SIG-M5 treated with dmso at 0.1 percent for 504 hours (cell line): ENCODE data around the gene HOPX.
"Not testable (repeated sequence)": the region's sequence is repeated elsewhere in the genome, so short reads cannot be mapped to it uniquely, and the experiment has no call there.

ENCODE experiments used
- DNase-seq: peaks from one replicate; lab custom pipeline; 2025; ENCODE audit not compliant: unreplicated experiment; lab: John Stamatoyannopoulos, UW

HOPX gene

DNA sequence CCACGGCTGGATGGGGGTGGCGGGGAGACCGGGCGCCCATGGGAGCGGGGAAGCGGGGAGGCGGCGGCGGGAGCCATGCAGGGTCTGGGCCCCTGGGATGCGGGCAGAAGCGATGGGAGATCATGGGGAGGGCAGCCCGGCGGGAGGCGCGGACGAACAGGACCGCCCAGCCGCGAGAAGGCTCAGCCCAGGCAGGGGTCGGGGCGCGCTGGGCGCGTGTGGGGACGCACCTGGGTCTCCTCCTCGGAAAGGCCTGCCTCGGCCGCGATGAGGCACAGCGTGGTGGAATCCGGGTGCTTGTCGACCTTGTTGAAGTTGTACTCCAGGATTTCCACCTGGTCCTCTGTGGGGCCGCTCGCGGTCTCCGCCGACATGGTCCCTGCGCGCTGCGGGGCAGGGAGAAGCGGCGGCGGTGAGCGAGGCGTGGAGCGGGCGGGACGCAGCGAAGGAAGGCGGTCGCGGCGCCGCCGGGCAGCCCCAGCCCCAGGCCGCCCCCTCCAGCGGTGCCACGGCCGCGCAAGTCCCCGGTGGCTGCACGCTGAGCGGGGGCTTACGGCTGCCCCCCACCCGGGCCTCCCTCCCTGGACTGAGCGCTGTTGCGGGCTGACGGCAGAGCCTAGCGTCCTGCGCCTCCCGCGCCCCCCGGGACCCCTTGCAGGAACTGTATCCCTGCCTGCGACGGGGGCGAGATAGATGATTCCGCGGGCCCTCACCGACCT lies 25.3 kb downstream of the HOPX start:
- no peak for DNase-seq

DNA sequence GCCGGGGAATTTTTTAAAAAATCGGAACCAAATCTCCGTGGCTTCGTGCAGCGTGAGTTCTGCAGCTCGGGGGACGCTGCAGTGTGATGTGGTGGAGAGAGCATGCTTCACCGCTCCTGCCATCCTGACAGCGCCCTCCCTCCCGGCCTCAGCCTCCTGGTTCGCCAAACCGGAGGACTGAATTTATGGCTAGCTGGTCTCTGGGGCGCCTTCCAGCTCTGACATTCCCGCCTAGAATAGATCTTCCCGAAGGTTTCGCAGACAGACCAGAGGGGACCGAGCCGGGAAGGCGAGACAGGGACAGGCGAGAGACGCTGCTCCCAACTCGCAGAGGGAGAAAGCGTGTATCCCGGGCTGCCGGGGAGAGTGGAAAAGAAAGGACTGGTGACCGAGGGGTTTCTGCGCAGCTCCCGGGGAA lies 25.9 kb downstream of the HOPX start:
- no peak for DNase-seq

DNA sequence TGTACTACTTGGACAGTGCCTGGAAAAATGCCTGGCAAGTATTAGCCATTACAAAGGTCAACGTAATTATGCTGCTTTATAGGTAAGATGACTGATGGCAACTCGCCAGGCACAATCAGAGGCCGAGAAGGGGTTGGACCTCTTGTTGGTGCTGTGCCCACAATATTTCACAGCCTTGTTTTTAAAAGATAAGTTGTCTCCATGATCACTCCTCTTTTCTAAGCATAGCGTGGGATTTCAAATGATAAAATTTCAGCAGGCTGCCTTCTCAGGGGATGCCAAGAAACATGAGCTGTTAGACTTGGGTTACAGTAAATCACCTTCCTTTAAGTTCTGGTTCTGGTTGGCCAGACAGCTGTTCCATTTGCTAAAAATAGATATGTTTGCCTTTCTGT lies 26.9 kb downstream of the HOPX start:
- no peak for DNase-seq

DNA sequence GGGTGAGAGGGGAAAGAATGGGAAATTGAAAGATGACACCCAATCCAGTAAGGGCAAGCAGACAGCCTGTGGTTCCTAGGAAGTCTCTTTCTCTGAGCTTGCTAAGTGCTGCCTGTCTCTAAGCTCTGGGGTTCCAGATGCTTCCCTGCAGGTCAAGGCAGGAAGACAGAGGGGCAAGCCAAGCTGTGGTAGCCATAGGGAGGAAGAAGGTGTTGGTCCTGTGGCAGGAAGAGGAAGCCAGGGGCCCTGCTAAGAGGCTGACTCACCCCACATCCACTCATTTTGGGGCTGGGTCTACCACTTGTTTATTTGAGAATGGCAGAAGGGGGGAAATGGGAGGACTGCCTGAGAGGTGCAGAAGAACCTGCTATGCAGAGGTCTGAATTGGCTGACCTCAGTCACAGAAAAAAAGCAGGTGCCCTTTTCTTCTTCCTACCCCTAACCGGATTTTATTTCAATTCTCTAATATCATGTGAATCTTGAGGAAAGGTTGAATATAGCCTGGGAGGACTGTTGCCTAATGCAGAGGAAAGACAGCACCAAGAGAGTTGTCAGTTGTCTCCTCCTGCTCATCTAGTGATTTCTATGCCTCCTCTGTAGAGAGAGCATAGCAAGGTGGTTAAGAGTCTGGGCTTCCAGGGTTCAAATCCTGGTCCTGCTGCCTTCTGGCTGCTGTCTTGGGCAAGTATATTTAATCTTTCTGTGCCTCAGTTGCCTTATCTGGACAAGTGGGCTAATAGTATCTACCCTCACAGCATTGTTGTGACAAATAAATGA lies 27.4 kb downstream of the HOPX start:
- DNase-seq = no peak

DNA sequence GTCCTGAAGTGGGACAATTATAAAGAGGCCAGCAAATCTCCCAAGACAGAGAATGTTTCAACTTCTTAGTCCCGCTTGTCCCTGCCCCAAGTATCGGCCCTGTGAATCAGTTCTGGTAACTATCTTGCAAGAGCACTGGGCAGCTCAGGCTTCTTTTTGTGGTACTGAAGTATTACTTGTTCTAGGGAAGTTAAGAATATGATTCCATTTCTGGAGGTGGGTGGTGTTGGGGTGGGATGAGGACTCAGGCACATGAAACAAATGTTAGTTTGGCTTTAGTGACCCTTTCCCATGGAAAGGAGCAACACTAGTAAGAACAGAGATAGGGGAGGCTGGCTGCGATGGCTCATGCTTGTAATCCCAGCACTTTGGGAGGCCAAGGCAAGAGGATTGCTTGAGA lies 28.9 kb downstream of the HOPX start:
- no peak for DNase-seq

DNA sequence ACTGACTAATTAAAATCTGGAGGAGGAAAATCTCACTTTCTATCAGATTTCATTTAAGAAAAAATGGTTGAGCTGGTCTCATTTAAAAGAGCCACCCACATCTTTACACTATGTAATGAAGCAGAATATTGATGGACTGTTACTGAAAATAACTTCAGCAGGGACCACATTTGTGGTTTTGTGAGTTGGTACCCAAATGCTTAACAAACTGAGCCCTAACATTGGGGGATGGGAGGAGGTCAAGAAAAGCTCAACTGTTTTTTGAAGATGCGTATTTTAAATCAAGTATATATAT lies 30.1 kb downstream of the HOPX start:
- DNase-seq = no peak

DNA sequence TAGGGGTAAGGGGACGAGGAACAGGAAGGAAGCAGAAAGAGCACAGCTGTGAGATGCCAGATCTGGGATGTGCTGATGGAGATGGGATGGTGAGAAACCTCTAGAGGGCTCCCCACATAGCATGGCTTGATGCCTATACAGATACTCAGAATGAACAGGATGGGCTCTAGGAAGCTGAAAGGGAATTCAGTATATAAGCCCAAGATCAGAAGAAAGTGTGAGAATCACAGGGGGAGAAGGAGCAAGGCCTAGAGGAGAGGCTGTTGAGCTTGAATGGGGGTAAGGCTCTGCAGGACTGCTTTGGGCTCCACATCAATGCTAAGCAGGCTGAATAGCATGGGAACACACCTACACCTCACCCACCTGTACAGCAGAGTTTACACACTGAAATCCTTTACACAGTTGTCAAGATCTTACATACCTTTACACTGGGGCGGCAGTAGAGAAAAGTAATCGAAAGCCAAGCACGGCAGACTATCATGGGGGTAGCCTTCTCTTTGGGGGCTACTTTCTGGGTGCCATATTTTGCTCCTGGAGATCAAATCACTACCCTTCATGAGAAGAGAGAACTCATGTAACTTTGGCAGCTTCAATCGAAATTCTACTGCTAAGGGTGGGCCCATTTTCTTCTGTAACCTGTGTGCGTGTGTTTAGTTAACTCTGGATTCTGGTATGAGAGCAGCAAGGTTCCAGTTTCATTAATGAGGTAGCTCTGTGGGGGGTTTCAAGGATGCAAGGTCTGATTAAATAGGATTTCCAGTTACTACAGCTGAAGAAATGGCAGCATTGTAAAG lies 30.6 kb downstream of the HOPX start:
- no peak for DNase-seq

DNA sequence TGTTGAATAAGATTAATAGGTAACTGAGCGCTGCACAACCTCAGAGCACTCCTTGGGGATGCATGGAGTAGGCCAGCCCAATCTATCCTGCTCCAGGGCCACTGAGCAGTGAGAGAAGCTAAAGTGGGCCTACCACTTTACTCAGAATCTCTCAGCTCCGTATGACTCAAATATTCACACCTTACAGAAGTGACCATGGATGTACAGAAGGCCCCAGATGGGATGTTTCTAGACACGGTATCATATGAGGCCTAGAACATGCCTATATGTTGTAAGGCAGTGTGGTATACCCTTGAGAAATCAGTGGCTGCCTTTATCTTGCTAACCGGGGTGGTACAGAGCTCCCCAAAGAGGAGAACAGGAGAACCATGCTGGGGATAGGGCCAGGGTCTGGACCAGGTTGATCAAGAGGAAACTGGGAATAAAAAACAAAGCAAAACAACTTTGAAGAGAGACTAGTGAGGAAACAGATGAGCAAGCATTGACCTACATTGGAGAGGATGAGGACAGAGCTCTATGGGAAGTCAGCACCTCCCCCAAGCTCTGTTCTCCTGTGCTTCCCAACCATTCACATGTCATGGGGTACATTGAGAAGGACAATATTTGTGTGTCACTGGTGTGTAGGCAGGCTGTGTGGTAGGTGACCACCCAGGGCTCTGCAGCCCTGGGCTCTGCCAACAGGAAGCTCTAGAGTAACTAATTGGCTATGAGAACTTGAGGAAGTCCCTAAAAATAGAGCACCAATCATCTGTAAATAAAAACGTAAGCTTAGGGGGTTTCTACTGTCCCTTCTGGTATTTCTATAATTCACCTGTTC lies 31.4 kb downstream of the HOPX start:
- no peak for DNase-seq

DNA sequence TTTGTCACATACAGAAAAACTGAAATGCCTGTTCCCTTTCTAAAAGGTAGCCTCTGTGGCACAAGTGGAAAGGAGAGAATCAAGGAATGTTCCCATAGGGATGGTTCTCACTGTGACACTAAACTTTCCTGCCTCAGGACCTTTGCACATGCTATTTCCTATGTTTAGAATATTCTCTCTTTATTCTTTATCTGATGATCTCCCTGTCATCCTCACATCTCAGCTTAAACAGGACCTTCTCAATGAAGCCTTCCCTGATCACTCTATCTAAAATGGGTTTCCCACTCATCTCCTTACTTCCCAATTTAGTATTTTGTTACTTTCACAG lies 32.3 kb downstream of the HOPX start:
- no peak for DNase-seq

DNA sequence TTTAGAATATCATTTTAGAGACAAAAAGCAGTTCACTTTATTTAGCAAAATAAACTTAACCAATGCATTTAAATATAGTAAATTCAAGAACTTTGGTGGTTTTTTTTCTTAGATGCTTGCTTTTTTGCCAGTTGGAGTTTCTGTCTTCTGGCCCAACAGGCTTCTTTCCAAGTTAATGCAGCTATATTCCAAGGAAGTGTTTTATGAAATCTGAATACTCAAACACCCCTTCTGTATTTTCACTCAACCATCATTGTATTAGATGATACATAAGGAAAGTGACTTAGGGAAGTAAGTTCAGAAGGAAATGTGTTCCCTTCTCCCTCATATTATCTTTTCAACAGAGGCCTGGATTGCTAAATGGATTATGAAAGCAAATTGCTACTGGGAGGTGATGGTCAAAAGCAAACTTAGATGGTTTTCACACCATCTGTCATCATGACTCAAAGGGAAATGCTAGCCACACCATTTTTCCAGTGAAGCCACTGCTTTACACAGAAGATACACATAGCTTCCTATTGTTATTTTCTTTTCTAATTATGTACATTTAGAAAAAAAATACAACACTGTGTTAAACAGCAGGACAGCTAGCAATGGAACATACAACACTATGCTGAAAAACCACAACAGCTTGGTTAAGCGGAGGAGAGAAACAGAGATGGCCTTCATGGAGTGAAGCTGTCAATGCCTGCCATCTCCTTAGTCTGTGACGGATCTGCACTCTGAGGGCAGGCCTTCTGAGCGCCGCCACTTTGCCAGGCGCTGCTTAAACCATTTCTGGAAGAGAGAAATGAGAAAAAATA lies 32.9 kb downstream of the HOPX start:
- DNase-seq = peak; percentile 48

DNA sequence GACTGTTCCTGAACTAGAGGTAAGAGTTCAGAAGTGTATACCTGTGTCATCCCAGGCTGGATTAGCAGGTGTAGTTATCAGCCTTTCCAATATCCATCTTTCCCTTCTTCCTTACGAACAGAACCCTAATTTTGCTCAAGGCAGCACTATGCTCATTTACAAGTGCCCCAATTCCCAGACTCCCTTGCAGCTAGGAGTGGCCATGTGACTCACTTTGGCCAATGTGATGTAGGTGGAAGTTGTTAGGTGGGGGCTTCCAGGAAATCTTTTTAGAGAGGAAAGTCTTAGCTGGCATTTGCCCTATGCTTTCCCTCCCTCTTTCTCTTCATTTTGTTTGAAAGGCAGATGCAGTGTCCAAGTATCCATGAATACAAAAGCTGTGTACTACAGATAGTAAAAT lies 34.8 kb downstream of the HOPX start:
- DNase-seq = no peak

DNA sequence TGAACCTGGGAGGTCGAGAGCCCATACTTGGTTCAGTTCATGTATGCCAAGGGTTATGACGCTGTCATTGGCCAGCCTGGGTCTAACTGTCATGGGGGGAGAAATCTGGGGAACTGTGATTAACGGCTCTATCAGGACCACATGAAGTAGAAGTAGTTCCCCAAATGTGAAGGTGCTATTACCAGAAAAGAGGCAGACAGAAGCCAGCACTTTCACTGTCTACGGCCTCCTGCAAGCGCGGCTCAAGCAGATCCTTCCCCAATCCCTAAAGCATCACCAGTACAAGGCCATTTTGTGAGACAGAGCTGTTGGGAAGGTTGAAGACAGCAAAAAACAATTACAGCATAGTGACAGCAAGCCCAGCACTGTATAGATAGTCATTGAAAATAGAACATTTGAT lies 37.5 kb downstream of the HOPX start:
- DNase-seq = no peak

DNA sequence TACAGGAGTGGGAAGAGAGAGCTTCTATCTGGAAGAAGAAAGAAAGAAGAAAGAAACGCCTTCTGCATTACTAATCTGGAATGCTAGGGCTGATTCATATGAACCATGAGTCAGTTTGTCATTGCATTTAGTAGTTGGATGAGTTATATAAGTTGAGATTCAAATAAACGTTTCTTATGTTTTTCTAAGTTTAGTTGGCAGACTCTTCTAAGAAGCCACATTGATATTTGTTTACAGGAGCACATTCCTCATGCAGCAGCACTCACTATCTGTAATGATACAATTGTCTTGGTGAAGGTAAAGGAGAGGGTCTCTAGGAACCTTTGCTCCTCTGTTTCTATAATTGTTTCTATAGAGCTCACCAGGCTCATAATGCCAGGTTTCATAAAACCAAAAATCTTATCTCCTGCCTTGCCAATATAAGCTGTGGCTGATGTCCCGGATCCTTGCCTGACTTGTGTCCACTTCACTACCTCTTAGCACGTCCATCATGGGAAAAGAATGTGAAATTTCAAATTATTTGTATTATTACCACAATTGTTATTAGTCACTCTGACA lies 39.5 kb downstream of the HOPX start:
- no peak for DNase-seq

DNA sequence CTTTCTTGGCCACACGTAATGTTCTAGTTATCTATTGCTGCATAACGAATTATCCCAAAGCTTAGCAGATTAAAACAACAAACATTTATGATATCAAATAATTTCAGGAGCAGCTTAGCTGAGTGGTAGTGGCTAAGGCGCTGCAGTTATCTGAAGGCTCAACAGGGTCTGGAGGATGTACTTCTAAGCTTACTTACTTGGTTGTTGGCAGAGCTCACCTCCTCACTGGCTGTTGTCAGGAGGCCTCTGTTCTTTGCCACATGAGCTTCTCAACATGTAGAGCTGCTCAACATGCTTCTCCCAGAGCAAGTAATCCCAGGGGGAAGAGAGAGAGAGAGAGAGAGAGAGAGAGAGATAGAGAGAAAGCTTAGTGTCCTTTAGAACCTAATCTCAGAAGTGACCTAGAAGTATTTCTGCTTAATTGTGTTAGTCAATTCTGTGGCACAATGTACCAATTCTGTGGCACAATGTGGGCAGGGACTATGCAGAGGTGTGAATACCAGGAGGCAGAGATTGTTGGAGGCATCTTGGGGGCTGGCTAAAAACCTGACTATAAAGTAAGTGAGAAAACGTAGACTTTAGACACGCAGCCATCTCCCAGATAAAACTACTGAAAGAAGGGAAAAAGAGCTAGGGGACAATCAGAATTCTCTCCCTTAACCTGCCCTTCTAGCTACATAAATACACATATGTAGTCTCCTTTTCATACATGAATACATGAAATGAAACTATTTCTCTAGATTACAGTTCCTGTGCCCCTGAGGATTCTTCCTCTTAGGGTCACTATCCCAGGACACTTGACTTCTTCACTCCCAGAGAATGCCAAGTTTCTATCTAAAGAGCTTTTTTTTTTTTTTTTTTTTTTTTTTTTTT lies 40.2 kb downstream of the HOPX start:
- DNase-seq = no peak

DNA sequence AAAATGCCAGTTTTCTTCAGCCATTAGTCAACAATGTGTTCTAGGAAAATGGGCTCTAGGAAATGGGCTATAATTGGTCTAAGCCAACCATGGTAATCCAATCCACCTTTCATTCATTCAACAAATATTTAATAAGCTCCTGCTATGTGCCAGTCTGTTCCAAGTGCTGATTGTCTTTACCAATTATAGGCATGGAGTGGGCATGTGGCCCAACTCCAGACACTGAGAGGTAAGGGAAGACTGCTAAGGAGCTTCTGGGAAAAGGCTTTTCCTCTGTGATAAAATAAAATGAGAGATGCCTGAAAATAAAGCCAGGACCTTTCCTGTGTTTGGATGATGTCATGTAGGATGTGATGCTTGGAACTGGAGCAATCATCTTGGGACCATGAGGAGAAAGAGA lies 43.3 kb downstream of the HOPX start:
- no peak for DNase-seq

DNA sequence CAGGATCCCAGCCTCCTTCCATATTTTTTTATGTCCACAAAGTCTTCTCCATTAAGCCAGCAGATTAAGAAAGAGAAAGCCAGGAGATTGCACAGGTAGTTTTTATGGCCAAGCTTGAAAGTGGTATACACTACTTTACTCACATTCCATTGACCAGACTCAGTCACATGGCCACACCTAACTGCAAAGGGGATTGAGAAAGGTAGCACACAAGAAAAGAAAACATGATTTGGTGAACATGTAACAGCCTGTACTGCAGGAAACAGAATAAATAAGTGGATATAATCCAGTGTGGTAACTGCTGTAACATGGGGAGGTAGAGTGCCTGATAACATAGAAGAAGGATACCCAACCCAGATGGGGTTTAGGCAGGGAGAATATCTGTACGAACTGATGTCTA lies 43.9 kb downstream of the HOPX start:
- no peak for DNase-seq

DNA sequence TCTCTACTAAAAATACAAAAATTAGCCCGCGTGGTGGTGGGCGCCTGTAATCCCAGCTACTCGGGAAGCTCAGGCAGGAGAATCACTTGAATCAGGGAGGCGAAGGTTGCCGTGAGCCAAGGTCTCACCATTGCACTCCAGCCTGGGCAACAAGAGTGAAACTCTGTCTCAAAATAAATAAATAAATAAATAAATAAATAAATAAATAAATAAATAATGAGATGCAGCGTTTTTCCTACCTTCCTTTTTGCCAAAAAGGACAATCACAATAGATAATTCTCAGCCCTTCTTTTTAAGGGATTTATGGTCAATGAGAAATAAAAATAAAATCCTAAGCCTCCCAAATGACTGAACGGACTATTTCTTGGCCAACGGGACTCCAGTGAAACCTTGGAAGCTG lies 46.1 kb downstream of the HOPX start:
- not testable (repeated sequence) for DNase-seq

DNA sequence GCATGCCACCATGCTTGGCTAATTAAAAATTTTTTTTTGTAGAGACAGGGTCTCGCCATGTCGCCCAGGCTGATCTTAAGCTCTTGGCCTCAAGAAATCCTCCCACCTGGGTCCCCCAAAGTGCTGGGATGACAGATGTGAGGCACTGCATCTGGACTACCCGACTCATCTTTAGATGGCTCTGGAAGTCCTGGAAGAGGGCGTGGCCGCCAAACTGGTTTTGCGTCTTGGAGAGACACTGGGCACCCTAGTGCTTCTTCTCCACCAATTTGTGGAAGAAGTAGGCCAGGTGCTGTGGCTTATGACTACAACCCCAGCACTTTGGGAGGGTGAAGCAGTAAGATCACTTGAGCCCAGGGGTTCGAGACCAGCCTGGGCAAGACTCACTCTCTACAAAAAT lies 47.6 kb downstream of the HOPX start:
- DNase-seq = no peak

DNA sequence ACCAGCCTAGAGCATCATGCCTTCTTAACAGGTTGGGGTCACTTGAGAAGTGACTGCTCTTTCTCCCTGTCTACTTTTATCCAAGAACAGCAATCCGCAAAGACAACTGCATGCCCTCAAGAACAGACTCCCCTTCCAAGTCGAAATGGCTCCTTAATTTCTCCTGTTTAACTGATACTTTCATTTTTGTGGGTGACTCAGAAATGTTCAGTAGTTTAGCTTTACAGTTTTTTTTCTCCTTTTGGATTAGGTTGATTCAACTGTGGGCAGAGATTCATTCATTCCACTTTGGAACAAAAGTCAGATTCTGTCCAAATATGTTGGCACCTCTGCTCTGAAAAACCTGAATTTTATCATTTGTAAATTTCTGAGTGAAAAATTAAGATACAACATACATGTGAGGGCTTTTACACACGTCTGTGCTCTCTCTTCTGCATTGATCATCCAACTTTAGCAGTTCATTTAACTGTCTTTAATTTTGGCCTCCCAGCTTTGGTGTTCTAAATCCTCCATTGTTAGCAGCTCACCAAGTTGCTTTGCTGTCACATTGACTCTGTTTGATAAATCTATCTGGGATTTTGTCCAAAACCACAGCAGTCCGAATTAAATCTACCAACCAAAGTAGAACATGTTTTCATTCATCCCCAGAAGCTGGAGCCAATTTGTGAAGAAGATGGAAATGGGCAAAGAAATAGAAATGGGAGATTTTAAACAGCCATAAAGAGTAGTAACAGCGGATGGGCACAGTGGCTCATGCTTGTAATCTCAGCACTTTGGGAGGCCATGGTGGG lies 50.0 kb downstream of the HOPX start:
- DNase-seq = no peak
